Measurements from ENCODE around the gene ECE1. TPM values are rescaled to one million over a fixed set of nuclear protein-coding genes. Genes with fewer than 3 reads are reported as not detected.

Gene ECE1
- total and polyA plus RNA-seq, 9 of the 15 experiments (the other 6 are each of a cell fraction or from before 2014, with no cell fraction given) = 0.56 to 34.8 (median 11.0) TPM

- TF ChIP-seq CTCF (IDR thresholded peaks at IDR 0.05 in 2 of 3, conservative IDR thresholded peaks at IDR 0.05 in 1 of 3; ENCODE audit: insufficient read depth in 2 of 3, low read depth in 1 of 3, low read length in 3 of 3) (peak; percentile 85 to 95 (median 89)), POLR2G (IDR thresholded peaks at IDR 0.05; ENCODE audit: low read depth, low read length) (peak; percentile 67), CREM (IDR thresholded peaks at IDR 0.05; ENCODE audit: low read depth) (0 out of 2 replicates have a peak, but pooled peaks have one; percentile 23), SP1 (CRISPR knock-in tag; IDR thresholded peaks at IDR 0.05) (peak; percentile 4; the same call in 1 of the 2 replicates), MAZ (CRISPR knock-in tag; conservative IDR thresholded peaks at IDR 0.05 in 1 of 2, IDR thresholded peaks at IDR 0.05 in 1 of 2) (0 out of 4 replicates have a peak, but pooled peaks of 1 of the 2 experiments have one; percentile 38), CBFA2T3 (IDR thresholded peaks at IDR 0.05) (peak; percentile 48), NR2F6 (CRISPR knock-in tag; IDR thresholded peaks at IDR 0.05) (no peak), STAG1 (CRISPR knock-in tag; IDR thresholded peaks at IDR 0.05; ENCODE audit: borderline replicate concordance) (peak; percentile 53; the same call in 1 of the 2 replicates), ARHGAP35 (IDR thresholded peaks at IDR 0.05; ENCODE audit: partially characterized antibody) (no peak), RAD21 (CRISPR knock-in tag; conservative IDR thresholded peaks at IDR 0.05 in 1 of 2, IDR thresholded peaks at IDR 0.05 in 1 of 2) (peak; percentile 40 to 76), REST (IDR thresholded peaks at IDR 0.05; ENCODE audit: borderline replicate concordance) (peak; percentile 48; the same call in 1 of the 2 replicates), REST (CRISPR knock-in tag; IDR thresholded peaks at IDR 0.05; ENCODE audit: low read depth) (no peak), ZBTB1 (CRISPR knock-in tag; IDR thresholded peaks at IDR 0.05; ENCODE audit: borderline replicate concordance, low read depth) (0 out of 2 replicates have a peak, but pooled peaks have one; percentile 34), TEAD4 (IDR thresholded peaks at IDR 0.05; ENCODE audit: low read length) (peak; percentile 17; the same call in 1 of the 2 replicates), TEAD4 (CRISPR knock-in tag; IDR thresholded peaks at IDR 0.05; ENCODE audit: borderline replicate concordance) (no peak), BHLHE40 (IDR thresholded peaks at IDR 0.05; ENCODE audit: low read length) (no peak)
Measured at GRCh38 chr1:21216835-21217811, 73.1 kb downstream of the ECE1 start (continued).
